Measurements from ENCODE around the gene SLC9A3. TPM values are rescaled to one million over a fixed set of nuclear protein-coding genes. Genes with fewer than 3 reads are reported as not detected.

The SLC9A3 gene
- total RNA-seq, 1 experiment from 2014 or later = 1.5 TPM

GRCh38 chr5:527646-528628, 3.7 kb upstream of the SLC9A3 start:
- Histone ChIP-seq H4K20me1 (ENCODE audit: insufficient read depth) (no peaks in the 10 kb centered on the region), H3K9ac (ENCODE audit: low read length) (no peak overlapping the region), H3K4me3 (replicated peaks in 1 of 2; ENCODE audit: low read depth in 1 of 2, low read length in 2 of 2) (no peak overlapping the region), H3K36me3 (ENCODE audit: control insufficient read depth in 1 of 2, insufficient read depth in 2 of 2, low read length in 2 of 2) (no peaks in the 10 kb centered on the region), H3K27me3 (ENCODE audit: insufficient read depth, low read length) (peaks cover 15% of the 10 kb centered on the region; the same call in 1 of the 2 replicates), H2AFZ (ENCODE audit: low read depth, low read length, poor library complexity, severe bottlenecking) (no peak overlapping the region), H3K27ac (ENCODE audit: low read depth, low read length) (no peak overlapping the region), H3K9me2 (ENCODE audit: insufficient read depth) (no peaks in the 10 kb centered on the region), H3K79me2 (ENCODE audit: insufficient read depth, low read length) (no peaks in the 10 kb centered on the region), H3K4me2 (ENCODE audit: low read length) (no peak overlapping the region), H3K9me3 (ENCODE audit: control insufficient read depth in 1 of 2, insufficient read depth in 1 of 2, low read depth in 1 of 2, low read length in 2 of 2) (no peaks in the 10 kb centered on the region), H3K4me1 (ENCODE audit: control insufficient read depth in 1 of 2, insufficient read depth in 2 of 2, low read length in 2 of 2) (no peaks in the 10 kb centered on the region)
- TF ChIP-seq FOSL1 (IDR thresholded peaks at IDR 0.05; ENCODE audit: low read depth) = no peak
- TF ChIP-seq MAX (IDR thresholded peaks at IDR 0.05) = no peak
- no peak for TF ChIP-seq ZFX (IDR thresholded peaks at IDR 0.05)
- TF ChIP-seq ZBTB33 (IDR thresholded peaks at IDR 0.05; ENCODE audit: extremely low read depth, insufficient replicate concordance, low read length) = no peak
- TF ChIP-seq CEBPB (IDR thresholded peaks at IDR 0.05; ENCODE audit: low read depth) = no peak
- no peak for TF ChIP-seq EZH2 (IDR thresholded peaks at IDR 0.05)
- TF ChIP-seq POLR2AphosphoS5 (IDR thresholded peaks at IDR 0.05; ENCODE audit: low read depth, low read length) = no peak
- TF ChIP-seq YY1 (IDR thresholded peaks at IDR 0.05; ENCODE audit: extremely low read depth, insufficient replicate concordance, low read depth, low read length) = no peak
- TF ChIP-seq TCF7L2 (IDR thresholded peaks at IDR 0.05; ENCODE audit: borderline replicate concordance, extremely low read depth, insufficient read depth, insufficient read length) = no peak
- no peak for TF ChIP-seq EZH2phosphoT487 (IDR thresholded peaks at IDR 0.05; ENCODE audit: borderline replicate concordance)
- TF ChIP-seq EGR1 (IDR thresholded peaks at IDR 0.05; ENCODE audit: low read depth) = no peak
- no peak for TF ChIP-seq SIN3A (IDR thresholded peaks at IDR 0.05; ENCODE audit: low read depth)
- no peak for TF ChIP-seq RAD21 (IDR thresholded peaks at IDR 0.05; ENCODE audit: low read depth)
- no peak for TF ChIP-seq SP1 (IDR thresholded peaks at IDR 0.05; ENCODE audit: low read depth)
- TF ChIP-seq SRF (IDR thresholded peaks at IDR 0.05; ENCODE audit: low read depth) = no peak
- no peak for DNase-seq (ENCODE audit: low read depth, low spot score)
- ATAC-seq = no peak
- BruUV-seq (replicated peaks) = no TSS peak
- RAD21 ChIA-PET (ENCODE audit: low non-redundant PET in 1 of 2, low total read pairs in 2 of 2, uncharacterized antibody in 2 of 2, unreplicated experiment in 2 of 2) = no interaction called here
- intact Hi-C loops (cut with micrococcal nuclease) = no loop called here
- POLR2A ChIA-PET = interaction anchor here (0.7 kb wide), 1 partner anchor 28 kb away, joined by 5 read pairs; no protein-coding TSS in a partner anchor
- CTCF ChIA-PET = interaction anchor here (0.6 kb wide), 1 partner anchor 17 kb away, joined by 3 read pairs; no protein-coding TSS in a partner anchor
